DND-41 (cell line): Measurements from ENCODE around the gene PLA2G2F.

ENCODE experiments used
- CTCF ChIP-seq: IDR thresholded peaks from 2 replicates; pipeline ENCODE4 v1.5.1; 2012; ENCODE audit warnings: borderline replicate concordance, low read length, moderate library complexity, mild to moderate bottlenecking; ENCODE audit not compliant: poor library complexity, severe bottlenecking; ENCODE audit errors: extremely low read depth
- EZH2 ChIP-seq: IDR thresholded peaks from 3 replicates; pipeline ENCODE4 v1.6.1; 2012; ENCODE audit warnings: borderline replicate concordance, low read depth, mild to moderate bottlenecking, moderate library complexity, low read length, inconsistent platforms; ENCODE audit not compliant: severe bottlenecking

DNA sequence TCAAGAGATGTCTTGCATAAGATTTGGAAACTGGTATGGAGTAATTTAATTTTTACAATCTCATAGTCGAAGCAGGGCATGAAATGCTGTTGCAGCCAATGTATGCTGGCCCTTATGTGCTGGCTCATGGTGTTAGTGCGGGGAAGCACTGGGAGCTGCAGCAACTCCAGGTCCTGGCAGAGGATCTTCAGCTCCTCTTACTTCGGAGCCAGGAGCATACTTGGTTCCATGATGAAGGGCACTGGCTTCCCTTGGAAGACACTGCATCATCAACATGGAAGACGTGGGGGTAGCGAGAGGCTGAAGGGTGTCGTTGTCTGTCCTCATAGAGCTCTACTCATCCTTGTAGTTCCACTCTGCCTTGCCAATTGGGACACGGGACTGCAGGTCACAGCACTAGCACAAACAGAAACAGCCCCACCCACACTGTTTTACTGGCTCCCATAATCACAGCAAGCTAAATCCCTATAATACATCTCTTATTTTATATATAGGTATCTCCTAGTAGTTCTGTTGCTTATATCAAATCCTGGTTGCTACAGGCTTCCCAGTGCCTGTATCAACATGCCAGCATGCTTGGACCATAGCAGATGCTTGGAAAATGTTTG lies 42.2 kb upstream of the PLA2G2F start:
- no peak for TF ChIP-seq CTCF
- no peak for TF ChIP-seq EZH2
